H1 (cell line): ENCODE results near the gene TNFSF15.
"Not testable (repeated sequence)": the region's sequence is repeated elsewhere in the genome, so short reads cannot be mapped to it uniquely, and the experiment has no call there.

ENCODE experiments used
- ASH2L ChIP-seq: fragments of 200-600, 300-600 bp; sonication (generic); IDR thresholded peaks from one replicate; pipeline ENCODE4 v1.7.1; 2017; ENCODE audit warnings: low read length
- EP300 ChIP-seq, 2 experiments: IDR thresholded peaks; 1 replicate in 1 of 2; 2 replicates in 1 of 2; pipeline ENCODE4 v1.6.1; 2011 to 2012; ENCODE audit warnings: low read depth in 2 of 2, low read length in 2 of 2, mild to moderate bottlenecking in 2 of 2, borderline replicate concordance in 1 of 2, inconsistent platforms in 1 of 2, moderate library complexity in 1 of 2
- JUND ChIP-seq: IDR thresholded peaks from 2 replicates; pipeline ENCODE4 v1.6.1; 2011; ENCODE audit warnings: mild to moderate bottlenecking, improper control_type of control experiment, low read length
- POLR2A ChIP-seq, 2 experiments: IDR thresholded peaks; 1 replicate in 1 of 2; 2 replicates in 1 of 2; pipeline ENCODE4 v1.6.1; 2011; ENCODE audit warnings: low read depth in 2 of 2, low read length in 2 of 2, mild to moderate bottlenecking in 2 of 2; ENCODE audit errors: control extremely low read depth in 1 of 2
- SIN3A ChIP-seq, 2 experiments: IDR thresholded peaks in 1 of 2; conservative IDR thresholded peaks in 1 of 2; 2 replicates each; pipeline ENCODE4 v1.6.1; 2011 to 2012; ENCODE audit warnings: low read length in 2 of 2, improper control_type of control experiment in 1 of 2, low read depth in 1 of 2, mild to moderate bottlenecking in 1 of 2
- TAF1 ChIP-seq: IDR thresholded peaks from 2 replicates; pipeline ENCODE4 v1.6.1; 2011; ENCODE audit warnings: mild to moderate bottlenecking, low read depth, low read length
- TF ChIP-seq, protein P1 (sequence below), 3 experiments: IDR thresholded peaks; 1 replicate in 2 of 3; 2 replicates in 1 of 3; pipeline versions ENCODE4 v1.5.1 to v1.6.1; 2011; ENCODE audit warnings: low read length in 3 of 3, mild to moderate bottlenecking in 3 of 3, inconsistent platforms in 2 of 3, low read depth in 1 of 3, moderate library complexity in 1 of 3; ENCODE audit not compliant: insufficient read depth in 1 of 3; ENCODE audit errors: control extremely low read depth in 1 of 3
- TF ChIP-seq, protein P2 (sequence below): IDR thresholded peaks from 2 replicates; pipeline ENCODE4 v1.6.1; 2012; ENCODE audit warnings: inconsistent platforms
- TF ChIP-seq, protein P3 (sequence below): IDR thresholded peaks from 2 replicates; pipeline ENCODE4 v1.6.1; 2011; ENCODE audit warnings: low read depth, mild to moderate bottlenecking, low read length; ENCODE audit not compliant: insufficient read depth

DNA sequence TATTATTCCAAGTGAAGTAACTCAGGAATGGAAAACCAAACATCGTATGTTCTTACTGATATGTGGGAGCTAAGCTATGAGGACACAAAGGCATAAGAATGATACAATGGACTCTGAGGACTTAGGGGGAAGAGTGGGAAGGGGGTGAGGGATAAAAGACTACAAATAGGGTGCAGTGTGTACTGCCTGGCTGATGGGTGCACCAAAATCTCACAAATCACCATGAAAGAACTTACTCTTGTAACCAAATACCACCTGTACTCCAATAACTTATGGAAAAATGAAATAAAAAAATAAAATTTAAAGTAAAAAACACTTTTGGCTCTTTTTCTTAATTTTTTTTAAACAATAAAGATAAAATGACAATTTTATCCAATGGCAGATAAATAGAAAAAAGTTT is 64.3 kb downstream of the TNFSF15 start:
- TF ChIP-seq, protein P1, sequence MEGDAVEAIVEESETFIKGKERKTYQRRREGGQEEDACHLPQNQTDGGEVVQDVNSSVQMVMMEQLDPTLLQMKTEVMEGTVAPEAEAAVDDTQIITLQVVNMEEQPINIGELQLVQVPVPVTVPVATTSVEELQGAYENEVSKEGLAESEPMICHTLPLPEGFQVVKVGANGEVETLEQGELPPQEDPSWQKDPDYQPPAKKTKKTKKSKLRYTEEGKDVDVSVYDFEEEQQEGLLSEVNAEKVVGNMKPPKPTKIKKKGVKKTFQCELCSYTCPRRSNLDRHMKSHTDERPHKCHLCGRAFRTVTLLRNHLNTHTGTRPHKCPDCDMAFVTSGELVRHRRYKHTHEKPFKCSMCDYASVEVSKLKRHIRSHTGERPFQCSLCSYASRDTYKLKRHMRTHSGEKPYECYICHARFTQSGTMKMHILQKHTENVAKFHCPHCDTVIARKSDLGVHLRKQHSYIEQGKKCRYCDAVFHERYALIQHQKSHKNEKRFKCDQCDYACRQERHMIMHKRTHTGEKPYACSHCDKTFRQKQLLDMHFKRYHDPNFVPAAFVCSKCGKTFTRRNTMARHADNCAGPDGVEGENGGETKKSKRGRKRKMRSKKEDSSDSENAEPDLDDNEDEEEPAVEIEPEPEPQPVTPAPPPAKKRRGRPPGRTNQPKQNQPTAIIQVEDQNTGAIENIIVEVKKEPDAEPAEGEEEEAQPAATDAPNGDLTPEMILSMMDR (IDR thresholded peaks at IDR 0.05; ENCODE audit: control extremely low read depth in 1 of 3, insufficient read depth in 1 of 3, low read depth in 1 of 3, low read length in 3 of 3) = not testable (repeated sequence)
- TF ChIP-seq POLR2A (IDR thresholded peaks at IDR 0.05; ENCODE audit: control extremely low read depth in 1 of 2, low read depth in 2 of 2, low read length in 2 of 2); ASH2L; EP300 (IDR thresholded peaks at IDR 0.05; ENCODE audit: borderline replicate concordance in 1 of 2, low read depth in 2 of 2, low read length in 2 of 2); TAF1; JUND; SIN3A (conservative IDR thresholded peaks at IDR 0.05 in 1 of 2, IDR thresholded peaks at IDR 0.05 in 1 of 2; ENCODE audit: low read depth in 1 of 2, low read length in 2 of 2): not testable (repeated sequence)
- TF ChIP-seq, protein P2, sequence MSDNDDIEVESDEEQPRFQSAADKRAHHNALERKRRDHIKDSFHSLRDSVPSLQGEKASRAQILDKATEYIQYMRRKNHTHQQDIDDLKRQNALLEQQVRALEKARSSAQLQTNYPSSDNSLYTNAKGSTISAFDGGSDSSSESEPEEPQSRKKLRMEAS = not testable (repeated sequence)
- TF ChIP-seq, protein P3, sequence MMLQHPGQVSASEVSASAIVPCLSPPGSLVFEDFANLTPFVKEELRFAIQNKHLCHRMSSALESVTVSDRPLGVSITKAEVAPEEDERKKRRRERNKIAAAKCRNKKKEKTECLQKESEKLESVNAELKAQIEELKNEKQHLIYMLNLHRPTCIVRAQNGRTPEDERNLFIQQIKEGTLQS = not testable (repeated sequence)
